Measurements from ENCODE around the gene ACTR3C.

DNA sequence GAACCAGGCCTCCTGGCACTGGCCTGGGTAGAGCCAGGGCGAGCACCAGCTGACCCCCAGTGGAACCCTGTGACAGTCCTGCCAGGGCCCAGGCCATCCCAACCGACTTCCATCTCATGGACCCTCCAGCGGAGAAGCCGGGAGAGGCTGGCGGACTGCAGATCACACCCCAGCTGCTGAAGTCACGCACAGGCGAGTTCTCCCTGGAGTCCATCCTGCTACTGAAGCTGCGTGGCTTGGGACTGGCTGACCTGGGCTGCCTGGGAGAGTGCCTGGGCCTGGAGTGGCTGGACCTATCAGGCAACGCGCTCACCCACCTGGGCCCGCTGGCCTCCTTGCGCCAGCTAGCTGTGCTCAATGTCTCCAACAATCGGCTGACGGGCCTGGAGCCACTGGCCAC is 13.4 kb upstream of the ACTR3C start:
- TF ChIP-seq, protein P1, sequence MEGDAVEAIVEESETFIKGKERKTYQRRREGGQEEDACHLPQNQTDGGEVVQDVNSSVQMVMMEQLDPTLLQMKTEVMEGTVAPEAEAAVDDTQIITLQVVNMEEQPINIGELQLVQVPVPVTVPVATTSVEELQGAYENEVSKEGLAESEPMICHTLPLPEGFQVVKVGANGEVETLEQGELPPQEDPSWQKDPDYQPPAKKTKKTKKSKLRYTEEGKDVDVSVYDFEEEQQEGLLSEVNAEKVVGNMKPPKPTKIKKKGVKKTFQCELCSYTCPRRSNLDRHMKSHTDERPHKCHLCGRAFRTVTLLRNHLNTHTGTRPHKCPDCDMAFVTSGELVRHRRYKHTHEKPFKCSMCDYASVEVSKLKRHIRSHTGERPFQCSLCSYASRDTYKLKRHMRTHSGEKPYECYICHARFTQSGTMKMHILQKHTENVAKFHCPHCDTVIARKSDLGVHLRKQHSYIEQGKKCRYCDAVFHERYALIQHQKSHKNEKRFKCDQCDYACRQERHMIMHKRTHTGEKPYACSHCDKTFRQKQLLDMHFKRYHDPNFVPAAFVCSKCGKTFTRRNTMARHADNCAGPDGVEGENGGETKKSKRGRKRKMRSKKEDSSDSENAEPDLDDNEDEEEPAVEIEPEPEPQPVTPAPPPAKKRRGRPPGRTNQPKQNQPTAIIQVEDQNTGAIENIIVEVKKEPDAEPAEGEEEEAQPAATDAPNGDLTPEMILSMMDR (conservative IDR thresholded peaks at IDR 0.05; ENCODE audit: low read length), result no peak
- no peak for TF ChIP-seq EZH2phosphoT487 (IDR thresholded peaks at IDR 0.05; ENCODE audit: borderline replicate concordance, low read depth, low read length)
